B cell (primary cell): ENCODE measurements around the gene RELCH. TPM values are rescaled to one million over a fixed set of nuclear protein-coding genes. Genes with fewer than 3 reads are reported as not detected.

Experiments
- ATAC-seq: fragments of 200-7000 bp; cut with Tn5 transposase; one replicate; pipeline ENCODE4 v1.10.0; 2021; ENCODE audit warnings: low read depth, mild to moderate bottlenecking, moderate number of reproducible peaks, moderate library complexity
- CTCF ChIA-PET: fragments of 350-600 bp; sonication (Branson Sonifier 250); formaldehyde crosslinking; loops from one replicate; lab custom pipeline; 2021; ENCODE audit warnings: antibody characterized with exemption, inconsistent platforms; lab: Charles Lee
- POLR2A ChIA-PET: fragments of 350-600 bp; sonication (Branson Sonifier 250); formaldehyde crosslinking; loops from one replicate; lab custom pipeline; 2021; ENCODE audit warnings: antibody characterized with exemption; lab: Charles Lee
- DNase-seq: peaks from one replicate; pipeline ENCODE4 v3.0.0; 2013
- H2AFZ ChIP-seq: 2 replicates; pipeline ENCODE4 v1.6.1; 2012; ENCODE audit warnings: mild to moderate bottlenecking, low read depth, low read length; ENCODE audit not compliant: insufficient read depth, poor library complexity, severe bottlenecking
- H3K27ac ChIP-seq, 2 donors: 1 replicate in 1 of 2; 2 replicates in 1 of 2; pipeline ENCODE4 v1.5.1; 2012 to 2013; ENCODE audit warnings: low read length in 2 of 2, mild to moderate bottlenecking in 2 of 2, moderate library complexity in 1 of 2
- H3K27me3 ChIP-seq, 4 experiments: fragments of 200-600 bp in 1 of 4; sonication (generic) in 1 of 4; replicated peaks in 1 of 4; 1 replicate in 2 of 4; 2 replicates in 2 of 4; pipeline versions ENCODE4 v1.6.1 to v1.7.0; 2013 to 2016; ENCODE audit warnings: low read length in 3 of 4, mild to moderate bottlenecking in 2 of 4, mixed read lengths in 1 of 4, moderate library complexity in 1 of 4; ENCODE audit not compliant: insufficient read depth in 4 of 4, control insufficient read depth in 3 of 4; ENCODE audit errors: control extremely low read depth in 1 of 4
- H3K36me3 ChIP-seq, 2 experiments: replicated peaks in 1 of 2; 1 replicate in 1 of 2; 2 replicates in 1 of 2; pipeline versions ENCODE4 v1.6.1 to v1.7.1; 2013; ENCODE audit warnings: low read length in 1 of 2; ENCODE audit not compliant: insufficient read depth in 2 of 2, control insufficient read depth in 1 of 2; ENCODE audit errors: control extremely low read depth in 1 of 2, extremely low read depth in 1 of 2
- H3K4me1 ChIP-seq, 2 donors: fragments of 200-600 bp in 1 of 2; sonication (generic) in 1 of 2; 1 replicate in 1 of 2; 2 replicates in 1 of 2; pipeline versions ENCODE4 v1.5.1 to v1.6.1; 2013 to 2017; ENCODE audit warnings: low read length in 2 of 2; ENCODE audit not compliant: control insufficient read depth in 2 of 2, insufficient read depth in 2 of 2
- H3K4me2 ChIP-seq: replicated peaks from 2 replicates; pipeline ENCODE3; 2012; ENCODE audit warnings: mild to moderate bottlenecking, low read depth, low read length; ENCODE audit not compliant: poor library complexity, severe bottlenecking
- H3K4me3 ChIP-seq, 5 experiments: fragments of 200-600 bp in 1 of 5; sonication (generic) in 1 of 5; 1 replicate in 3 of 5; 2 replicates in 2 of 5; pipeline versions ENCODE4 v1.5.1 to v1.7.0; 2011 to 2016; ENCODE audit warnings: low read length in 4 of 5, mild to moderate bottlenecking in 4 of 5, low read depth in 2 of 5, control low read depth in 1 of 5, moderate library complexity in 1 of 5; ENCODE audit not compliant: insufficient read depth in 1 of 5; ENCODE audit errors: control extremely low read depth in 1 of 5, extremely low read depth in 1 of 5
- H3K79me2 ChIP-seq: fragments of 200-600 bp; sonication (generic); one replicate; pipeline ENCODE4 v1.6.0; 2016; ENCODE audit warnings: low read length; ENCODE audit not compliant: control insufficient read depth, insufficient read depth
- H3K9ac ChIP-seq: fragments of 200-600 bp; sonication (generic); 2 replicates; pipeline ENCODE4 v1.6.1; 2017; ENCODE audit warnings: mild to moderate bottlenecking, low read length, moderate library complexity
- H3K9me3 ChIP-seq, 3 donors: one replicate each; pipeline versions ENCODE4 v1.6.1 to v1.7.1; 2013; ENCODE audit warnings: low read length in 2 of 3; ENCODE audit not compliant: control insufficient read depth in 2 of 3, insufficient read depth in 1 of 3; ENCODE audit errors: control extremely low read depth in 1 of 3
- H4K20me1 ChIP-seq: 2 replicates; pipeline ENCODE4 v1.6.0; 2012; ENCODE audit warnings: mild to moderate bottlenecking, low read length; ENCODE audit not compliant: insufficient read depth, control insufficient read depth, poor library complexity, severe bottlenecking
- H3K27ac Mint-ChIP-seq: one replicate; pipeline ENCODE4 v1.8.0; 2021; ENCODE audit warnings: mixed read lengths
- H3K27me3 Mint-ChIP-seq: one replicate; pipeline ENCODE4 v1.8.0; 2021; ENCODE audit warnings: mixed read lengths
- H3K4me1 Mint-ChIP-seq: one replicate; pipeline ENCODE4 v1.8.0; 2021; ENCODE audit warnings: mixed read lengths
- H3K4me3 Mint-ChIP-seq: one replicate; pipeline ENCODE4 v1.8.0; 2021; ENCODE audit warnings: mixed read lengths
- H3K9me3 Mint-ChIP-seq: one replicate; pipeline ENCODE4 v1.8.0; 2022; ENCODE audit warnings: mixed read lengths; ENCODE audit not compliant: insufficient read depth
- CTCF ChIP-seq: fragments of 200-600 bp; IDR thresholded peaks from one replicate; pipeline ENCODE4 v1.8.0; 2022; ENCODE audit warnings: antibody characterized with exemption, mild to moderate bottlenecking
- EZH2 ChIP-seq: IDR thresholded peaks from 2 replicates; pipeline ENCODE4 v1.6.1; 2012; ENCODE audit warnings: borderline replicate concordance, low read depth, mild to moderate bottlenecking, moderate library complexity, low read length; ENCODE audit not compliant: insufficient read depth, poor library complexity, severe bottlenecking
- WGBS: methylation state at CpG from one replicate; pipeline ENCODE4 v1.1.5; 2013; ENCODE audit warnings: missing lambda C conversion rate; ENCODE audit not compliant: insufficient coverage; 5-methylcytosine and 5-hydroxymethylcytosine counted together
- intact Hi-C: fragments of 100-400 bp; cut with micrococcal nuclease; formaldehyde crosslinking; loops from one replicate; pipeline ENCODE4 v1.10.0; 2022
- polyA plus RNA-seq: library from polyadenylated mRNA; depleted of rRNA; stranded (reverse); fragments of >200 nt; gene quantifications from 2 replicates; pipeline ENCODE4 v1.2.3, GENCODE V29; 2012
- total RNA-seq, 2 donors: library from RNA; stranded (reverse); fragments of 120-200 nt in 1 of 2; gene quantifications; 1 replicate in 1 of 2; 2 replicates in 1 of 2; pipeline versions ENCODE4 v1.2.3 to v1.2.4, GENCODE V29; 2013 to 2022

Gene RELCH
- total and polyA plus RNA-seq, 2 donors (not counting 1 experiment from before 2014, with no cell fraction given), result 17.6 to 77.9 TPM

- CTCF ChIA-PET, result no interaction called here
Measured at GRCh38 chr18:62341473-62341872, 154.4 kb downstream of the RELCH start.

GRCh38 chr18:62342884-62343283 lies 155.8 kb downstream of the RELCH start:
- Mint-ChIP-seq H3K4me1 (no peaks in the 10 kb centered on the region), H3K9me3 (no peaks in the 10 kb centered on the region), H3K27ac (no peak overlapping the region), H3K4me3 (no peak overlapping the region), H3K27me3 (peaks cover 34% of the 10 kb centered on the region)
- no peak overlapping the region for H3K9ac ChIP-seq
- intact Hi-C loops, result no loop called here
- TF ChIP-seq EZH2 (no peak), CTCF (no peak)
- no peaks in the 10 kb centered on the region for H3K79me2 ChIP-seq
- no peaks in the 10 kb centered on the region for H3K36me3 ChIP-seq
- H3K9me3 ChIP-seq, result no peaks in the 10 kb centered on the region
- WGBS, result no CpG with 5 or more reads among the region's 4 CpGs
- H3K4me1 ChIP-seq, result no peaks in the 10 kb centered on the region
- H2AFZ ChIP-seq, result no peak overlapping the region
- H4K20me1 ChIP-seq, result no peaks in the 10 kb centered on the region
- CTCF ChIA-PET, result interaction anchor here (1.0 kb wide), 1 partner anchor 17 kb away, joined by 4 read pairs; no protein-coding TSS in a partner anchor
- POLR2A ChIA-PET, result no interaction called here
- H3K4me3 ChIP-seq, result no peak overlapping the region
- peaks cover 0 to 2% (median 0%) of the 10 kb centered on the region in 4 experiments for H3K27me3 ChIP-seq
- no peak overlapping the region for H3K4me2 ChIP-seq
- H3K27ac ChIP-seq, result no peak overlapping the region
- no peak for DNase-seq
- ATAC-seq, result no peak

More at GRCh38 chr18:62341473-62341872, 154.4 kb downstream of the RELCH start:
- no peak overlapping the region for H3K9ac ChIP-seq
- H3K4me1 ChIP-seq, result no peaks in the 10 kb centered on the region
- H3K36me3 ChIP-seq, result no peaks in the 10 kb centered on the region
- no peak overlapping the region for H3K4me2 ChIP-seq
- H3K27ac ChIP-seq, result no peak overlapping the region
- DNase-seq, result no peak
- TF ChIP-seq EZH2 (no peak), CTCF (no peak)
- intact Hi-C loops, result no loop called here
- no peaks in the 10 kb centered on the region for H4K20me1 ChIP-seq
- peaks cover 44% of the 10 kb centered on the region for H3K27me3 Mint-ChIP-seq
- no peaks in the 10 kb centered on the region for H3K79me2 ChIP-seq
- H3K9me3 ChIP-seq, result no peaks in the 10 kb centered on the region
- H3K4me3 ChIP-seq, result no peak overlapping the region
- H3K4me1 Mint-ChIP-seq, result no peaks in the 10 kb centered on the region
- POLR2A ChIA-PET, result no interaction called here
- H2AFZ ChIP-seq, result no peak overlapping the region
- no CpG with 5 or more reads among the region's 3 CpGs for WGBS
- H3K9me3 Mint-ChIP-seq, result no peaks in the 10 kb centered on the region
- ATAC-seq, result no peak
- H3K27ac Mint-ChIP-seq, result no peak overlapping the region
- H3K27me3 ChIP-seq, result peaks cover 0 to 2% (median 0%) of the 10 kb centered on the region in 4 experiments
- no peak overlapping the region for H3K4me3 Mint-ChIP-seq
